ENCODE data around the gene METTL17. TPM values are rescaled to one million over a fixed set of nuclear protein-coding genes. Genes with fewer than 3 reads are reported as not detected.
"Not testable (repeated sequence)": the region's sequence is repeated elsewhere in the genome, so short reads cannot be mapped to it uniquely, and the experiment has no call there.

Gene METTL17, protein sequence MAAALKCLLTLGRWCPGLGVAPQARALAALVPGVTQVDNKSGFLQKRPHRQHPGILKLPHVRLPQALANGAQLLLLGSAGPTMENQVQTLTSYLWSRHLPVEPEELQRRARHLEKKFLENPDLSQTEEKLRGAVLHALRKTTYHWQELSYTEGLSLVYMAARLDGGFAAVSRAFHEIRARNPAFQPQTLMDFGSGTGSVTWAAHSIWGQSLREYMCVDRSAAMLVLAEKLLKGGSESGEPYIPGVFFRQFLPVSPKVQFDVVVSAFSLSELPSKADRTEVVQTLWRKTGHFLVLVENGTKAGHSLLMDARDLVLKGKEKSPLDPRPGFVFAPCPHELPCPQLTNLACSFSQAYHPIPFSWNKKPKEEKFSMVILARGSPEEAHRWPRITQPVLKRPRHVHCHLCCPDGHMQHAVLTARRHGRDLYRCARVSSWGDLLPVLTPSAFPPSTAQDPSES
- 100 to 1,000 TPM in 2 of 3 donors, 10 to 100 TPM in 1; 99.4 to 110 (median 105) TPM for total RNA-seq

DNA sequence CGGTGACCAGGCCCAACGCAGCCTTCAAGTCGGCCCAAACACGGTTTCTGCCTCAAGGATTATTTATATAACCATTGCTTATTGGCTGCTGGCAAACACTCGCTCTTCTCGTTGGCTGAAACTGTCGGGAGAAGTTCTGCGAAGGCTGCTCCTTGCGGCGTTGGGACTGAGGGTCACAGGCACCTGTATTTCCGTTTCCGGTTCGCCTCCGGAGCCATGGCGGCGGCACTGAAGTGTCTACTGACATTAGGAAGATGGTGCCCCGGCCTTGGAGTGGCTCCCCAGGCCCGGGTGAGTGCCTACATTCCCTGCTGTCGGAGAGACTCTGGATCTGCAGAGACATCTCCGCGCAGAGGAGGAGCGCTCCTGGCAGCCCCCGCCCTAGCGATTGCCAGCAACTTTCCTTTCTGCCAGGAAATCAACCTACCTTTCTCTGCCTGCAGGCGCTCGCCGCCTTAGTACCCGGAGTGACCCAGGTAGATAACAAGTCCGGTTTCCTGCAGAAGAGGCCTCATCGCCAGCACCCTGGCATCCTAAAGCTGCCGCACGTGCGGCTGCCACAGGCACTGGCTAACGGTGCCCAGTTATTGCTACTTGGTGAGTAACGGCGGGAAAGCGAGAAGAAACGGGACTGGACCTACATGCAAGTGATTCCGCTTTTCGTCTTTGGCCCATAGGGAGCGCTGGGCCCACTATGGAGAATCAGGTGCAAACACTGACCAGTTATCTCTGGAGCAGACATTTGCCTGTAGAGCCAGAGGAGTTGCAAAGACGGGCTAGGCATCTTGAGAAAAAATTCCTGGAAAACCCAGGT, at the start of gene METTL17:
METTL17 (plus strand) TSS at position 194 of the 814 bp plus-strand sequence; CDS start at position 217, 23 bp downstream.
- ATAC-seq = peak; percentile 97 to 99
- H3K4me1 Mint-ChIP-seq (ENCODE audit: low read depth) = peaks cover 22% of the 10 kb centered on the region
- H3K9me3 Mint-ChIP-seq = no peaks in the 10 kb centered on the region

GRCh38 chr14:20945146-20945545, 44.6 kb upstream of the METTL17 start:
- not testable (repeated sequence) for H3K4me1 Mint-ChIP-seq (ENCODE audit: low read depth); H3K9me3 Mint-ChIP-seq; H3K4me3 Mint-ChIP-seq; H3K36me3 Mint-ChIP-seq (ENCODE audit: insufficient read depth); DNase-seq; ATAC-seq
- peaks cover 28% of the 10 kb centered on the region for H3K27me3 Mint-ChIP-seq (ENCODE audit: low read depth)

More for the DNA sequence above, at the start of gene METTL17:
- DNase-seq = peak; percentile 74
- Mint-ChIP-seq H3K27me3 (ENCODE audit: low read depth) (no peaks in the 10 kb centered on the region), H3K4me3 (peak within 1 kb of the TSS; percentile 96), H3K36me3 (ENCODE audit: insufficient read depth) (peaks cover 25% of the 10 kb centered on the region)

GRCh38 chr14:20946707-20947106, 43.1 kb upstream of the METTL17 start:
- ATAC-seq; H3K36me3 Mint-ChIP-seq (ENCODE audit: insufficient read depth); H3K4me1 Mint-ChIP-seq (ENCODE audit: low read depth); DNase-seq; H3K9me3 Mint-ChIP-seq; H3K4me3 Mint-ChIP-seq: not testable (repeated sequence)
- peaks cover 24% of the 10 kb centered on the region for H3K27me3 Mint-ChIP-seq (ENCODE audit: low read depth)

GRCh38 chr14:20954736-20955537, 34.8 kb upstream of the METTL17 start, which contains the start of gene RNASE2:
TSS of gene RNASE2 (plus strand) at chr14:20955487. CDS start at chr14:20955772, 285 bp downstream.
- DNase-seq; H3K9me3 Mint-ChIP-seq; H3K36me3 Mint-ChIP-seq (ENCODE audit: insufficient read depth); ATAC-seq; H3K4me3 Mint-ChIP-seq: not testable (repeated sequence)
- Mint-ChIP-seq H3K4me1 (ENCODE audit: low read depth) (peaks cover 10% of the 10 kb centered on the region), H3K27me3 (ENCODE audit: low read depth) (peaks cover 18% of the 10 kb centered on the region)

DNA sequence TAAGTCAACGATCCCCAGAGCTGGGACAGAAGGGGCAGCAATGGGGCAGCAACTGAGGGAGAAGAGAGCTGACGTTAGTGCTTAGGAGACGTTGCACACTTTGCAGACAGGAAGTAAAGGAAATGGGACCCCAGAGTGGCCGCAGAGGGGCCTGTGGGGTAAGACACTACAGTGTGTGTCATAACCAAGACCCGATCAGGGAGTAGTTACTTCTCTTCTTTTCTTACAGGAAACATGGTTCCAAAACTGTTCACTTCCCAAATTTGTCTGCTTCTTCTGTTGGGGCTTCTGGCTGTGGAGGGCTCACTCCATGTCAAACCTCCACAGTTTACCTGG, 34.3 kb upstream of the METTL17 start:
- H3K9me3 Mint-ChIP-seq; ATAC-seq; H3K36me3 Mint-ChIP-seq (ENCODE audit: insufficient read depth); H3K4me3 Mint-ChIP-seq; DNase-seq: not testable (repeated sequence)
- peaks cover 13% of the 10 kb centered on the region for H3K4me1 Mint-ChIP-seq (ENCODE audit: low read depth)
- H3K27me3 Mint-ChIP-seq (ENCODE audit: low read depth) = peaks cover 17% of the 10 kb centered on the region

GRCh38 chr14:20956376-20956976, 33.3 kb upstream of the METTL17 start:
- Mint-ChIP-seq H3K36me3 (ENCODE audit: insufficient read depth) (no peaks in the 10 kb centered on the region), H3K4me1 (ENCODE audit: low read depth) (peaks cover 19% of the 10 kb centered on the region), H3K9me3 (no peaks in the 10 kb centered on the region), H3K27me3 (ENCODE audit: low read depth) (peaks cover 19% of the 10 kb centered on the region), H3K4me3 (no peak overlapping the region)
- ATAC-seq (no peak), DNase-seq (no peak)

DNA sequence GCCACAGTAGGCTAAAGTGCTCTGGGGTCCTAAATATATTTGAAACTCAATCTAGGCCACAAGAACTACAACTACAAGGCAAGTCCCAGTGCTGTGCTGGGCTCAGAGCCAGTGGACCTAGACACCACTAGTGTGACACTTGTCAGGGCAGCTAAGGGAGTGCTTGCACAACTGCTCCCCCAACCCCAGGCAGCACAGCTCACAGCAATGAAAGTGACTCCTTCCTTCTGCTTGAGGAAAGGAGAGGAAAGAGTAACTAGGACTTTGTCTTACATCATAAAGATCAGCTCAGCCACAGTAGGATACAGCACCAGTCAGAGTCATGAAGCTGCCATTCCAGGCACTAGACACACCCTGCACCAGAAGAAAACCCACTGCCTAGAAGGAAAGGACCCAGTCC, 30.8 kb upstream of the METTL17 start:
- not testable (repeated sequence) for H3K4me3 Mint-ChIP-seq; H3K36me3 Mint-ChIP-seq (ENCODE audit: insufficient read depth); ATAC-seq; DNase-seq; H3K9me3 Mint-ChIP-seq
- H3K27me3 Mint-ChIP-seq (ENCODE audit: low read depth) = peaks cover 20% of the 10 kb centered on the region
- peaks cover 23% of the 10 kb centered on the region for H3K4me1 Mint-ChIP-seq (ENCODE audit: low read depth)

DNA sequence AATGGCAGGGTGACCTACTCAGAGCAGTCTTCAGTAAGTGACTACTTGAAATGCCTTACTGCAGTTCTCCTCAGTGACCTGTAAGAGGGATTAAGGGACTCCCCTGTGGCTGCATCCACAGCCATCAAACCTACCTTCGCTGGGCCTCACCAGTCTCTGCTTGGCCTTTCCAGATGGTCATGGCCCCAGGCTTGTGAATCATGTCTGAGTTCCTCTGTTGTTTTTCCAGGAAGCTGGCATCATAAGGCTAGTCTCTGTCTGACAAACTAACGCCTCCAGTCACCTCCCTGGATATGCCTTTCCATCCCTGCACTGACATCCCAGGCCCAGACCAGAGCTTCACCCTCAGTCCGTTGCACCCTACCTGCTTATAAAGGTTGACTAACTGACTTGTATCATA, 20.4 kb upstream of the METTL17 start:
- ATAC-seq (no peak), DNase-seq (no peak)
- no peaks in the 10 kb centered on the region for H3K36me3 Mint-ChIP-seq (ENCODE audit: insufficient read depth)
- H3K4me1 Mint-ChIP-seq (ENCODE audit: low read depth) = peaks cover 9% of the 10 kb centered on the region
- no peak overlapping the region for H3K4me3 Mint-ChIP-seq
- peaks cover 57% of the 10 kb centered on the region for H3K27me3 Mint-ChIP-seq (ENCODE audit: low read depth)
- H3K9me3 Mint-ChIP-seq = no peaks in the 10 kb centered on the region

DNA sequence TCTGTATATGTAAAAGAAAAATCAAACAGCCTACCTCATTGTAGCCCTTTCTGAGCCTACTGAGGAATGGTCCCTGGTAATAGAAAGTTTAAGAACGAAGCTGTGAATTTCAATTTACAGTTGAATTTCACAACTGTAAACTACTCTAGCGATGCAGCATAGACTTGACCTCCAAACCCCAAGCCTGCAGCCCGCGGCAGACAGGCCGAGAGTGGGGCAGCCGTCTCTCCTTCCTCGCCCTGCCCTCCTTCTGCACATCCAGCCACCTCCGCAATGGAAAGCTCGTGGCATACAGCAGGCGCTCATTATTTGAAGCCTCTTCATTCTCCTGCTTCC, 19.2 kb upstream of the METTL17 start:
- DNase-seq (no peak), ATAC-seq (peak; percentile 4 to 7)
- H3K27me3 Mint-ChIP-seq (ENCODE audit: low read depth) = peaks cover 49% of the 10 kb centered on the region
- H3K36me3 Mint-ChIP-seq (ENCODE audit: insufficient read depth) = no peaks in the 10 kb centered on the region
- peak overlapping the region; percentile 88 for H3K4me3 Mint-ChIP-seq
- no peaks in the 10 kb centered on the region for H3K9me3 Mint-ChIP-seq
- peaks cover 9% of the 10 kb centered on the region for H3K4me1 Mint-ChIP-seq (ENCODE audit: low read depth)

GRCh38 chr14:20970983-20971704, 18.6 kb upstream of the METTL17 start:
- peak overlapping the region; percentile 88 for H3K4me3 Mint-ChIP-seq
- H3K36me3 Mint-ChIP-seq (ENCODE audit: insufficient read depth) = no peaks in the 10 kb centered on the region
- peak; percentile 67 for DNase-seq
- peak; percentile 92 to 93 for ATAC-seq
- H3K9me3 Mint-ChIP-seq = no peaks in the 10 kb centered on the region
- H3K27me3 Mint-ChIP-seq (ENCODE audit: low read depth) = peaks cover 45% of the 10 kb centered on the region
- H3K4me1 Mint-ChIP-seq (ENCODE audit: low read depth) = peaks cover 9% of the 10 kb centered on the region

GRCh38 chr14:20971705-20972021, 18.1 kb upstream of the METTL17 start:
- no peak for ATAC-seq
- H3K27me3 Mint-ChIP-seq (ENCODE audit: low read depth) = peaks cover 43% of the 10 kb centered on the region

GRCh38 chr14:20973501-20973900, 16.3 kb upstream of the METTL17 start:
- Mint-ChIP-seq H3K4me3 (no peak overlapping the region), H3K36me3 (ENCODE audit: insufficient read depth) (no peaks in the 10 kb centered on the region)

More at GRCh38 chr14:20971705-20972021, 18.1 kb upstream of the METTL17 start:
- Mint-ChIP-seq H3K9me3 (no peaks in the 10 kb centered on the region), H3K4me1 (ENCODE audit: low read depth) (peaks cover 9% of the 10 kb centered on the region), H3K36me3 (ENCODE audit: insufficient read depth) (no peaks in the 10 kb centered on the region), H3K4me3 (peak overlapping the region; percentile 88)
- no peak for DNase-seq

GRCh38 chr14:20976291-20976690, 13.5 kb upstream of the METTL17 start:
- H3K4me1 Mint-ChIP-seq (ENCODE audit: low read depth) = peaks cover 4% of the 10 kb centered on the region
- ATAC-seq (no peak), DNase-seq (no peak)
- peaks cover 22% of the 10 kb centered on the region for H3K27me3 Mint-ChIP-seq (ENCODE audit: low read depth)
- H3K36me3 Mint-ChIP-seq (ENCODE audit: insufficient read depth) = no peaks in the 10 kb centered on the region
- H3K4me3 Mint-ChIP-seq = no peak overlapping the region
- H3K9me3 Mint-ChIP-seq = no peaks in the 10 kb centered on the region

More at GRCh38 chr14:20973501-20973900, 16.3 kb upstream of the METTL17 start:
- H3K4me1 Mint-ChIP-seq (ENCODE audit: low read depth) = peaks cover 9% of the 10 kb centered on the region
- H3K9me3 Mint-ChIP-seq = no peaks in the 10 kb centered on the region
- DNase-seq (no peak), ATAC-seq (no peak)
- H3K27me3 Mint-ChIP-seq (ENCODE audit: low read depth) = peaks cover 25% of the 10 kb centered on the region

All from activated T-cell treated with anti-CD3 and anti-CD28 coated beads, Interleukin-2, amount 50 U/mL, for 4 hours (primary cell).